ENCODE results near the gene TSPAN33.
A peak's percentile ranks its signal among the peaks of the same experiment; 100 is the strongest.
"Not testable (repeated sequence)": the region's sequence is repeated elsewhere in the genome, so short reads cannot be mapped to it uniquely, and the experiment has no call there.

TSPAN33 gene

DNA sequence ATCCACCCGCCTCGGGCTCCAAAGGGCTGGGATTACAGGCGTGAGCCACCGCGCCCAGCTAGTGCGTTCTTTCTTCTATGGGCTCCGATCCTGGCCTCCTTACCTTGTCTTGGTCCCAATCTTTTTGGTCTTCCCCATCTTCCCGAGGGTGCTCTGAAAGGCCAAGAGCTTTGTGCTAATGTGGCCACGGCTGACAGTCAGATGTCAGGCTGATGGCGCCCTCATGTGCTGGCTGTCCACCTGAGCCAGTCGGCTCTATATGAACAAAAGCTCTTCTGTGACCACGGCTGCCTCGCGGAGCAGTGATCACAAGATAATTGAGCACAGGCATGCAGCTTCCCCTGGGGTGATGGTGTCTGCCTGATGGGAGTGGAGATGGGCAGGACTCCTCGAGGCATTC is 69.3 kb downstream of the TSPAN33 start:
- peak; percentile 36 for TF ChIP-seq CTCF (IDR thresholded peaks at IDR 0.05; ENCODE audit: insufficient read depth, low read depth, low read length, missing control alignments)
- DNase-seq (ENCODE audit: low read depth) = peak; percentile 71

GRCh38 chr7:129215691-129216090 is 71.2 kb downstream of the TSPAN33 start:
- not testable (repeated sequence) for DNase-seq (ENCODE audit: low read depth); H3K4me3 ChIP-seq (ENCODE audit: low read depth, low read length)

More for the DNA sequence above, 69.3 kb downstream of the TSPAN33 start:
- no peak overlapping the region for H3K4me3 ChIP-seq (ENCODE audit: low read depth, low read length)

DNA sequence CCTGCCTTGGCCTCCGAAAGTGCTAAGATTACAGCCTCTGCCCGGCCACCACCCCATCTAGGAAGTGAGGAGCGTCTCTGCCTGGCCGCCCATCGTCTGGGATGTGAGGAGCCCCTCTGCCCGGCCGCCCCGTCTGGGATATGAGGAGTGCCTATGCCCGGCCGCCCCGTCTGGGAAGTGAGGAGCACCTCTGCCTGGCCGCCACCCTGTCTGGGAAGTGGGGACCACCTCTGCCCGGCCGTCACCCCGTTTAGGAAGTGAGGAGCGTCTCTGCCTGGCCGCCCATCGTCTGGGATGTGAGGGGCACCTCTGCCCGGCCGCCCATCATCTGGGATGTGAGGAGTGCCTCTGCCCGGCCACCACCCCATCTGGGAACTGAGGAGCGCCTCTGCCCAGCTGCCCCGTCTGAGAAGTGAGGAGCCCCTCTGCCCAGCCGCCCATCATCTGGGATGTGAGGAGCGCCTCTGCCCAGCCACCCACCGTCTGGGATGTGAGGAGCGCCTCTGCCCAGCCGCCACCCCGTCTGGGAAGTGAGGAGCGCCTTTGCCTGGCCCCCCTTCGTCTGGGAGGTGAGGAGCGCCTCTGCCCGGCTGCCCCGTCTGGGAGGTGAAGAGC is 71.7 kb downstream of the TSPAN33 start:
- not testable (repeated sequence) for DNase-seq (ENCODE audit: low read depth)

DNA sequence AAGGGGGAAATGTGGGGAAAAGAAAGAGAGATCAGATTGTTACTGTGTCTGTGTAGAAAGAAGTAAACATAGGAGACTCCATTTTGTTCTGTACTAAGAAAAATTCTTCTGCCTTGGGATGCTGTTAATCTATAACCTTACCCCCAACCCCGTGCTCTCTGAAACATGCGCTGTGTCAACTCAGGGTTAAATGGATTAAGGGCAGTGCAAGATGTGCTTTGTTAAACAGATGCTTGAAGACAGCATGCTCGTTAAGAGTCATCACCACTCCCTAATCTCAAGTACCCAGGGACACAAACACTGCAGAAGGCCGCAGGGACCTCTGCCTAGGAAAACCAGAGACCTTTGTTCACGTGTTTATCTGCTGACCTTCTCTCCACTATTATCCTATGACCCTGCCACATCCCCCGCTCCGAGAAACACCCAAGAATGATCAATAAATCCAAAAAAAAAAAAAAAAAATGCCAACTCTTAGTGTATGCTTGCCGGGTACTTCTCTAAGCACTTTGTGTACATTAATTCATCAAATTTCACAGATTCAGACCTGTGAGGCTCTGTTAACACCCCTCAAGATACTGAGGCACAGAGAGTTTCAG is 72.4 kb downstream of the TSPAN33 start:
- not testable (repeated sequence) for H3K4me3 ChIP-seq (ENCODE audit: low read depth, low read length); DNase-seq (ENCODE audit: low read depth)

More for the DNA sequence above, 71.7 kb downstream of the TSPAN33 start:
- not testable (repeated sequence) for H3K4me3 ChIP-seq (ENCODE audit: low read depth, low read length)

- peak; percentile 86 for TF ChIP-seq CTCF (IDR thresholded peaks at IDR 0.05; ENCODE audit: insufficient read depth, low read depth, low read length, missing control alignments)
- DNase-seq (ENCODE audit: low read depth) = peak; percentile 84
- no peak overlapping the region for H3K4me3 ChIP-seq (ENCODE audit: low read depth, low read length)
Measured at GRCh38 chr7:129218514-129219062, 74.1 kb downstream of the TSPAN33 start.

- DNase-seq (ENCODE audit: low read depth); H3K4me3 ChIP-seq (ENCODE audit: low read depth, low read length): not testable (repeated sequence)
Measured at GRCh38 chr7:129219166-129219565, 74.7 kb downstream of the TSPAN33 start.
